ENCODE measurements around the gene RAE1. TPM values are rescaled to one million over a fixed set of nuclear protein-coding genes. Genes with fewer than 3 reads are reported as not detected.

RAE1 gene
- total and polyA plus RNA-seq, 2 of the 8 experiments (the other 6 are each of a cell fraction or from before 2014, with no cell fraction given), result 35.9 to 44.9 TPM

GRCh38 chr20:57378107-57378506 is 27.1 kb downstream of the RAE1 start:
- no peak overlapping the region for H3K14ac ChIP-seq (ENCODE audit: insufficient read length)
- H3K79me2 ChIP-seq (ENCODE audit: control insufficient read depth in 1 of 2, insufficient read depth in 2 of 2, low read length in 2 of 2), result no peaks in the 10 kb centered on the region
- FAIRE-seq (no peak), DNase-seq (ENCODE audit: low read depth in 1 of 2, low spot score in 2 of 2) (no peak)
- peaks cover 0 to 3% of the 10 kb centered on the region in 2 experiments for H4K20me1 ChIP-seq (replicated peaks in 1 of 2; ENCODE audit: control insufficient read depth in 1 of 2, insufficient read depth in 2 of 2, low read length in 2 of 2)
- no peak overlapping the region for H3K18ac ChIP-seq (ENCODE audit: extremely low read depth, low read length)
- H4K5ac ChIP-seq (ENCODE audit: insufficient read length, low read depth, low read length), result no peak overlapping the region
- no peak overlapping the region for H4K91ac ChIP-seq (replicated peaks; ENCODE audit: insufficient read length, low read length)
- no peak overlapping the region for H2AFZ ChIP-seq (ENCODE audit: low read length)
- no peak overlapping the region for H3K4me2 ChIP-seq (ENCODE audit: insufficient read depth in 1 of 2, low read depth in 2 of 2, low read length in 2 of 2)
- no peak overlapping the region for H2AK5ac ChIP-seq (ENCODE audit: low read depth, low read length)
- no peak overlapping the region for H2BK120ac ChIP-seq (replicated peaks; ENCODE audit: low read depth, low read length)
- H3K4me3 ChIP-seq (ENCODE audit: extremely low read depth in 1 of 4, insufficient read depth in 2 of 4, low read depth in 3 of 4, low read length in 4 of 4), result no peak overlapping the region
- POLR2A ChIA-PET (ENCODE audit: partially characterized antibody), result no interaction called here
- H3K4me1 ChIP-seq (replicated peaks in 1 of 4; ENCODE audit: control insufficient read depth in 3 of 4, insufficient read depth in 4 of 4, low read length in 3 of 4), result peaks cover 0 to 10% (median 3%) of the 10 kb centered on the region in 4 experiments; a peak in 3 of 7 replicates
- H4K8ac ChIP-seq (ENCODE audit: extremely low read depth, insufficient read depth, low read length), result peak overlapping the region; percentile 18; the same call in 1 of the 2 replicates
- H3K4ac ChIP-seq (replicated peaks; ENCODE audit: insufficient read length, low read depth, low read length), result no peak overlapping the region
- no peak overlapping the region for H3K27ac ChIP-seq (ENCODE audit: low read depth, low read length)
- H3K23me2 ChIP-seq (ENCODE audit: low read depth, low read length), result no peaks in the 10 kb centered on the region
- 93% methylated on average over 16 of the region's 16 CpGs; no CpG with 5 or more reads in 1 of the 2 experiments for WGBS, 2 experiments (ENCODE audit: extremely low coverage in 1 of 2, insufficient coverage in 1 of 2, insufficient read length in 1 of 2, insufficient replicate concordance in 2 of 2, low coverage in 1 of 2, low lambda C conversion rate in 2 of 2, missing lambda C conversion rate in 1 of 2)
- no peak overlapping the region for H2BK20ac ChIP-seq (ENCODE audit: low read length)
- H3K9me3 ChIP-seq (ENCODE audit: insufficient read depth in 2 of 2, low read depth in 1 of 2, low read length in 1 of 2), result no peaks in the 10 kb centered on the region
- H2BK12ac ChIP-seq (ENCODE audit: low read depth, low read length), result no peak overlapping the region
- TF ChIP-seq RNF2 (IDR thresholded peaks at IDR 0.05; ENCODE audit: borderline replicate concordance, low read depth, low read length, missing control alignments, poor library complexity, severe bottlenecking), result no peak
- no peak for TF ChIP-seq RBBP5 (IDR thresholded peaks at IDR 0.05; ENCODE audit: borderline replicate concordance, low read depth, low read length)
- TF ChIP-seq RAD21 (IDR thresholded peaks at IDR 0.05 in 1 of 2, conservative IDR thresholded peaks at IDR 0.05 in 1 of 2; ENCODE audit: low read depth in 2 of 2, low read length in 2 of 2), result no peak
- TF ChIP-seq NANOG (IDR thresholded peaks at IDR 0.05; ENCODE audit: insufficient read depth, low read depth, low read length, poor library complexity, severe bottlenecking), result no peak
- no peak for TF ChIP-seq TAF7 (optimal IDR thresholded peaks at IDR 0.05; ENCODE audit: borderline replicate concordance, low read depth, low read length)
- no peak for TF ChIP-seq ATF3 (IDR thresholded peaks at IDR 0.05; ENCODE audit: insufficient read depth, low read depth, low read length)
- no peak for TF ChIP-seq CTBP2 (IDR thresholded peaks at IDR 0.05; ENCODE audit: borderline replicate concordance, insufficient read depth, insufficient read length, low read length)
- no peak for TF ChIP-seq CHD1 (IDR thresholded peaks at IDR 0.05; ENCODE audit: low read depth, low read length)
- CTCF ChIA-PET (ENCODE audit: partially characterized antibody), result no interaction called here
- no peak overlapping the region for H3K56ac ChIP-seq (replicated peaks; ENCODE audit: insufficient read length, low read depth, low read length)
- peaks cover 12 to 39% (median 33%) of the 10 kb centered on the region in 4 experiments; a peak in 6 of 8 replicates for H3K36me3 ChIP-seq (ENCODE audit: control insufficient read depth in 2 of 4, insufficient read depth in 4 of 4, low read length in 3 of 4)
- no peak overlapping the region for H3K23ac ChIP-seq (ENCODE audit: insufficient read length)
- no peak overlapping the region for H3K9ac ChIP-seq (replicated peaks in 1 of 4; ENCODE audit: extremely low read depth in 1 of 4, low read depth in 3 of 4, low read length in 3 of 4)
- no peak overlapping the region for H2BK5ac ChIP-seq (ENCODE audit: low read depth, low read length)
- no peak overlapping the region for H2BK15ac ChIP-seq (ENCODE audit: low read length)
- H3K79me1 ChIP-seq (ENCODE audit: low read depth, low read length), result peaks cover 3% of the 10 kb centered on the region; the same call in 1 of the 2 replicates
- H3K27me3 ChIP-seq (replicated peaks in 1 of 4; ENCODE audit: control insufficient read depth in 3 of 4, extremely low read depth in 1 of 4, insufficient read depth in 3 of 4, low read length in 3 of 4), result no peaks in the 10 kb centered on the region

Measured in H1 (cell line).